Karpas-422 (cell line): ENCODE data around the gene DBET. TPM values are rescaled to one million over a fixed set of nuclear protein-coding genes. Genes with fewer than 3 reads are reported as not detected.
"Not testable (repeated sequence)": the region's sequence is repeated elsewhere in the genome, so short reads cannot be mapped to it uniquely, and the experiment has no call there.

Experiments used
- DNase-seq: peaks from one replicate; pipeline ENCODE4 v3.0.0-alpha.2; 2015
- H2AFZ ChIP-seq: fragments of 200-600 bp; sonication (generic); 2 replicates; pipeline ENCODE4 v1.6.1; 2014; ENCODE audit warnings: antibody characterized with exemption, low read length, mixed read lengths
- H3K27ac ChIP-seq: fragments of 200-600 bp; sonication (generic); 2 replicates; pipeline ENCODE4 v1.5.1; 2014; ENCODE audit warnings: mild to moderate bottlenecking, low read length, moderate library complexity
- H3K27me3 ChIP-seq: fragments of 200-600 bp; sonication (generic); 2 replicates; pipeline ENCODE4 v1.6.1; 2014; ENCODE audit warnings: low read length, mixed read lengths
- H3K36me3 ChIP-seq: fragments of 200-600 bp; sonication (generic); 2 replicates; pipeline ENCODE4 v1.6.1; 2014; ENCODE audit warnings: low read length, mixed read lengths; ENCODE audit not compliant: insufficient read depth
- H3K4me1 ChIP-seq: fragments of 200-600 bp; sonication (generic); 2 replicates; pipeline ENCODE4 v1.6.1; 2014; ENCODE audit warnings: mild to moderate bottlenecking, low read length, mixed read lengths
- H3K4me2 ChIP-seq: fragments of 200-600 bp; sonication (generic); 2 replicates; pipeline ENCODE4 v1.6.1; 2014; ENCODE audit warnings: low read length, low read depth, mild to moderate bottlenecking; ENCODE audit not compliant: poor library complexity, severe bottlenecking
- H3K4me3 ChIP-seq: fragments of 200-600 bp; sonication (generic); 2 replicates; pipeline ENCODE4 v1.5.1; 2014; ENCODE audit warnings: mild to moderate bottlenecking, antibody characterized with exemption, low read length, mixed read lengths
- H3K79me2 ChIP-seq: fragments of 200-600 bp; sonication (generic); 2 replicates; pipeline ENCODE4 v1.6.1; 2014; ENCODE audit warnings: mild to moderate bottlenecking, low read length, mixed read lengths
- H3K9ac ChIP-seq: fragments of 200-600 bp; sonication (generic); 2 replicates; pipeline ENCODE4 v1.6.0; 2014; ENCODE audit warnings: low read length
- H3K9me2 ChIP-seq: fragments of 200-600 bp; sonication (generic), shearing (Covaris generic); replicated peaks from 2 replicates; pipeline ENCODE4 v1.6.0; 2014; ENCODE audit warnings: mild to moderate bottlenecking, low read length, moderate library complexity; ENCODE audit not compliant: insufficient read depth
- H3K9me3 ChIP-seq: fragments of 300-700, 200-600 bp; sonication (generic); 2 replicates; pipeline ENCODE4 v1.6.1; 2014; ENCODE audit warnings: low read length, mixed read lengths
- H4K20me1 ChIP-seq: fragments of 200-600 bp; sonication (generic); 2 replicates; pipeline ENCODE4 v1.6.1; 2014; ENCODE audit warnings: mild to moderate bottlenecking, antibody characterized with exemption, low read length, low read depth; ENCODE audit not compliant: insufficient read depth
- total RNA-seq: library from RNA; depleted of rRNA; stranded (reverse); fragments of >200 nt; shearing (Covaris generic); gene quantifications from 2 replicates; pipeline ENCODE4 v1.2.3, GENCODE V29; 2014; ENCODE audit warnings: low replicate concordance

DBET gene
- total RNA-seq, 1 experiment from 2014 or later, result not detected

DNA sequence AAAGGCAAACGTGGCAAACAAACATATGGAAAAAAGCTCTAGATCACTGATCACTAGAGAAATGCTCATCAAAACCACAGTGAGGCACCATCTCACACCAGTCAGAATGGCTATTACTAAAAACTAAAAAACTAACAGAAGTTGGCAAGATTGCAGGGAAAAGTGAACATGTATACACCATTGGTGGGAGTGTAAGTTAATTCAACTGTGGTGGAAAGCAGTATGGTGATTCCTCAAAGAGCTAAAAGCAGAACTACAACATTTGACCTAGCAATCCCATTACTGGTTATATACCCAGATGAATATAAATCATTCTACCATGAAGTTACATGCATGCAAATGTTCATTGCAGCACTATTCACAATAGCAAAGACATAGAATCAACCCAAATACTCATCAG is 29.7 kb downstream of the DBET start:
- not testable (repeated sequence) for H3K27me3 ChIP-seq, H3K27ac ChIP-seq, DNase-seq, H3K9me3 ChIP-seq, H2AFZ ChIP-seq, H3K4me1 ChIP-seq, H3K4me2 ChIP-seq, H3K79me2 ChIP-seq, H3K9ac ChIP-seq, H3K4me3 ChIP-seq, H4K20me1 ChIP-seq, H3K9me2 ChIP-seq, H3K36me3 ChIP-seq

- not testable (repeated sequence) for H3K4me3 ChIP-seq, H4K20me1 ChIP-seq, H3K9ac ChIP-seq, H3K9me2 ChIP-seq, H3K4me2 ChIP-seq, H3K4me1 ChIP-seq, H3K27ac ChIP-seq, H2AFZ ChIP-seq, H3K27me3 ChIP-seq, H3K36me3 ChIP-seq, H3K79me2 ChIP-seq, DNase-seq, H3K9me3 ChIP-seq
These were observed 31.0 kb downstream of the DBET start for GRCh38 chr4:190095335-190095734.

GRCh38 chr4:190099605-190100004 is 35.3 kb downstream of the DBET start:
- H3K4me2 ChIP-seq, result peak overlapping the region; percentile 29
- H3K79me2 ChIP-seq, H3K4me1 ChIP-seq, H3K9me2 ChIP-seq, H3K9ac ChIP-seq, H3K27me3 ChIP-seq, DNase-seq, H4K20me1 ChIP-seq, H3K27ac ChIP-seq, H3K9me3 ChIP-seq, H3K4me3 ChIP-seq, H3K36me3 ChIP-seq, H2AFZ ChIP-seq: not testable (repeated sequence)

DNA sequence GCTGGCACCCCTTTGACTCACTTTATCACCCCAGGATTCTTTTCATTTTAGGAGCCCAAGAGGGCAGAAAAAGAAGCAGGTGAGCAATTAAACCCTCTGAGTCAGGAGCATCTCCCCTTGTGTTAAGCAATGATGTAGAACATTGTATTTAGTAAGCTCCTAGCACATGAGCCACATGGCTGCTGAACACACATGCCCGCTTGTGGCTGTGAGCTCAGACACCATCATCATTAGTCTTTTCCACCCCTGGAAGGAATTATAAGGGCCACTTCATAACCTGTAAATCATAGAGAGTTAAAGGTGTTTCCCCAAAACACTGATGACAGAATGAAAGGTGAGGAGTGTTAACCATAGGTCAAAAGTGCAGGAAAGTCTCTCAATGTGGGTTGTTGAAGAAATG is 37.2 kb downstream of the DBET start:
- not testable (repeated sequence) for H3K4me2 ChIP-seq, H3K36me3 ChIP-seq, H3K4me1 ChIP-seq, H3K27ac ChIP-seq, H2AFZ ChIP-seq, DNase-seq, H3K79me2 ChIP-seq, H3K9me3 ChIP-seq, H3K9ac ChIP-seq, H4K20me1 ChIP-seq, H3K27me3 ChIP-seq, H3K4me3 ChIP-seq, H3K9me2 ChIP-seq

DNA sequence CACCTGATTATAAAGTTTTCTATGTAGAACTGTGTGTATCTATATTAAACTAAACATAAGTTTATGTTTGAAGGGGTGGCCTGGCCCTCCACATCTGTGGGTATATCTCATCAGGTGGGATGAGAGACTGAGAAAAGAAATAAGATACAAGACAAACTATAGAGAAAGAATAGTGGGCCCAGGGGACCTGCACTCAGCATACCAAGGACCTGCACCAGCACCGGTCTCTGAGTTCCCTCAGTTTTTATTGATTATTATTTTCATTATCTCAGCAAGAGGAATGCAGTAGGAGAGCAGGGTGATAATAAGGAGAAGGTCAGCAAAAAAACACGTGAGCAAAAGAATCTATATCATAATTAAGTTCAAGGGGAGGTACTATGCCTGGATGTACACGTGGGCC is 41.9 kb downstream of the DBET start:
- not testable (repeated sequence) for H3K9me2 ChIP-seq, H3K36me3 ChIP-seq, H3K9ac ChIP-seq, H3K27ac ChIP-seq, H2AFZ ChIP-seq, H3K4me2 ChIP-seq, H3K9me3 ChIP-seq, H3K79me2 ChIP-seq, H4K20me1 ChIP-seq, H3K4me3 ChIP-seq, H3K27me3 ChIP-seq, H3K4me1 ChIP-seq
- peak; percentile 38 for DNase-seq

GRCh38 chr4:190106611-190107480 is 42.5 kb downstream of the DBET start:
- not testable (repeated sequence) for H3K36me3 ChIP-seq, H3K9me2 ChIP-seq, H3K4me2 ChIP-seq, H3K9ac ChIP-seq, H3K27me3 ChIP-seq, H3K4me1 ChIP-seq, H4K20me1 ChIP-seq, H3K27ac ChIP-seq, H2AFZ ChIP-seq, H3K4me3 ChIP-seq, H3K79me2 ChIP-seq, H3K9me3 ChIP-seq
- peak; percentile 42 for DNase-seq

GRCh38 chr4:190107766-190108485 is 43.6 kb downstream of the DBET start:
- H3K4me1 ChIP-seq, H3K9me3 ChIP-seq, H2AFZ ChIP-seq, H4K20me1 ChIP-seq, H3K9me2 ChIP-seq, H3K4me2 ChIP-seq, H3K27me3 ChIP-seq, H3K36me3 ChIP-seq, H3K9ac ChIP-seq, H3K4me3 ChIP-seq, H3K27ac ChIP-seq, H3K79me2 ChIP-seq: not testable (repeated sequence)
- peak; percentile 40 for DNase-seq

- H3K9me3 ChIP-seq, H3K27ac ChIP-seq: not testable (repeated sequence)
- DNase-seq, result peak; percentile 45
These were observed 44.5 kb downstream of the DBET start for GRCh38 chr4:190108756-190109155.

More at GRCh38 chr4:190108756-190109155, 44.5 kb downstream of the DBET start:
- not testable (repeated sequence) for H3K4me1 ChIP-seq, H3K9ac ChIP-seq, H2AFZ ChIP-seq, H3K4me2 ChIP-seq, H4K20me1 ChIP-seq, H3K27me3 ChIP-seq, H3K9me2 ChIP-seq, H3K4me3 ChIP-seq, H3K36me3 ChIP-seq, H3K79me2 ChIP-seq
